Measurements from ENCODE around the gene RPUSD3.
"Not testable (repeated sequence)": the region's sequence is repeated elsewhere in the genome, so short reads cannot be mapped to it uniquely, and the experiment has no call there.

RPUSD3 gene

GRCh38 chr3:9864200-9864927 is 20.6 kb upstream of the RPUSD3 start:
- no peak for FAIRE-seq

DNA sequence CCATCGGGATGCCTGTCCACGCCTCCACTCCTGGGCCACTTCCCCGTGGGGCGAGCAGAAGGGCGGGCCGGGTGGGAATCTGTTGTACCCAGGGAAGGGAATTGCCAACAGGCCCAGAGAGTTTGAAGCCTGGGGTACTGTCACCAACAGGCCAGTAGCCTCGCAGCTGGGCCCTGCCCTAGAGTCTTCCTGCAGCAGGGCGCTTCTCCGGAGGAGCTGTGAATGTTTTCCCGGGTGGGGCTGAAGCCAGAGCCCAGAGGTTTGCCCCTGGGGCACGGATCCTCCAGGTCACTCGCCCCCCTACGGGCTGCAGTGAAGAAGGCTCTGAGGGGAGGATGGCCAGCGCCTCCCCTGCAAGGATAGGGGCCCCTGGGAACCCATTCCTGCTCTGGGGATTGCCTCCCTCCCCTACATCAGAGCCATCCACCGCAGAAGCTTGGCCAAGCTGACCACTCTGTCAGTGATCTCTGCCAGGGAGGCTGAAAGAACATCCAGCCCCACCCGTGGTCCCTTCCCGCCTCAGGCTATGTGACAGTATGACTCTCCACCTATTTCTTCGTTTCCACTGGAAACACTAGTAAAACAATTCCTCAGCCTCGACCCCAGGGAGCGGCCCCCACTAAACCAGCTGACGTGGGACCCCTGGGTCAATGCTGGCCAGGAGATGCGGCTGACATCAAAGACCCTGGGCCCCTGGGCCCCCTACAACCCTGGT is 19.4 kb upstream of the RPUSD3 start:
- no peak for FAIRE-seq

DNA sequence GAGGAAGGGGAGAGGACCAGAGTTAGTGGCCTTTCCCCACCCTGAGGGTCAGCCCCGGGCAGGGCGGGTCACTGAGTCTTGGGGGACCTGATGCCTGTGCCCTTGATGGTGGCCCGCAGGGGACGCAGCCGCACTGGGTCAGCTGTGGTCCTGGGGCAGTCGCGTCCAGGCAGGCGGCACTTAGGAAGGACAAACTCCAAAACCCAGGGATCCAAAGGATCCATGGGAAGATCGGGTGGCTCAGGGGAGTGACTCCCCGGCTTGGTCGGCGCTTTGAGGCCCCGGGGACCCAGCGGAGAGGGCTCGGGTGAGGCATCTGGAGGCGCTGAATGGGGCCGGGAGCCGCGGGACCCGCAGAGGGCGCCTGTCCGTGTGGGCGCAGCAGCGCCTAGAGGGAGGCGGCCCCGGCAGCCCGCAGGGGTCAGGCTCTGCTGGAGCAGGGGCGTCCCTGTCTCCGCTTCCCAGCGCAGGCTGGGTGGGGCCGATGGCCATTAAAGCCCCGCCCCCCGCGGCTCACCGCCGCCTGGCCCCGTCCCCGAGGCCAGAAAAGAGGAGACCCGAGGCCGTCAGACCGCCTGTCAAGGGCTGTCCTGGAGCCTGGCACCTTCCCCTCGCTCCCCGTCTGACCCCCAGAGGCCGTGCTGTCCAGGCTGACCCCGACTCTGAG is 18.7 kb upstream of the RPUSD3 start:
- no peak for FAIRE-seq

DNA sequence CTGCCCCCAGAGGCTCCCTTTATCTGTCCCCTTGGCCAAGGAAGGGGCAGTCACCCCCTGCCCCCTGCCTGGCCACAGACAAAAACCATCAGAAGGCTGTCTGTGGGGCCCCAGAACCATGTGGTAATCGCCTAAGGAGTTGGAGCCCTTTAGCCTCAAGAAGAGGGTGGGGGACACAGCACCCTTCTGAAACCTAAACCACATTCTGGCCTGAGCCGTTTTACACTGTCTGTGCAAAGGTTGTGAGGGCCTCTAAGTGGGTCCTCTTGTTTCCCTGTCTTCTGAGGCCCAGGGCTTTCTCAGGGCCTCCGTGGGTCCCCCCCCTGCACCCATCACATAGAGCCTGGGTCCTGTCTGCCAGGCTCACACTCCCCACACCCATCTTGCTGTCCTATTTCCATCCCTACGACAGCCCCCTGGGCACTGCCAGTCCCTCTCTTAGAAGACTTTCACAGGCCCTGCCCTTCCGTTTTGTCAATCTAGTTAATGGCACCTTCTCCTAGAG is 17.9 kb upstream of the RPUSD3 start:
- no peak for FAIRE-seq

DNA sequence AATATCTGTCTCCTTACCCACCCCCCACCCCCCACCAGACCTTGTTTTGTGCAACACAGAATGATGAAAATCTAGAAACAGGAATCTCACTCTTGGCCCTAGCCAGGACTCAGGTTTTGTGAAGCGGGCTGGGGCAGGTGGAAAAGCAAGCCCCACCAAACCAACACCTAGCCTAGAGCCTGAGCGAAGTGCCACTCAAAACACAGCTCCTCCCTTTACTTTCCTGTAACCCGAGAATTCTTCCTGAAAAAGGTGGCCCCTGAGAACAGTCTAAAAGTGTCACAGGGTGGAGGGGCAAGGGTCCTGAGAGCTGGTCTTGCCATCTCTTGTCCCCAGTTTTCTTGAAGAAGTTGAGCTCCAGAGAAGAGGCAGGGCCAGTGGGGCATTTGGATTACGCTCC is 17.4 kb upstream of the RPUSD3 start:
- no peak for FAIRE-seq

DNA sequence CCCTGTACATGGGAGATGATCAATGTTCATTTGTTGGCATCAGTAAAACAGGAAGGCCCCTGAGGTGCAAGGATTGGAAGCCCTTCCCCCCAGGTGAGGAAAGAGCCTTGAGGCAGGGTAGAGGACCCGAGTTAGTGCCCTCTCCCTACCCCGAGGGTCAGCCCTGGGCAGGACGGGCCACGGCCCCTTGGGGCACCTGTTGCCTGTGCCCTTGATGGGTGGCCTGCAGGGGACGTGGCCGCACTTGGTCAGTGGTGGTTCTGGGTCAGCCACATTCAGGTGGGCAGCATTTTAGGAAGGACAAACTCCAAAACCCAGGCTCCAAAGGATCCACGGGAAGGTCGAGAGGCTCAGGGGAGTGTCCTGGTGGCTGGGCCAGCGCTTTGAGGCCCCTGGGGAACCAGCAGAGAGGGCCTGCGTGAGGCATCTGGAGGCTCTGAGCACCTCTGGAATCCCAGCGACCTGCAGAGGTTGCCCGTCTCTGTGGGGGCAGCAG is 15.8 kb upstream of the RPUSD3 start:
- FAIRE-seq: no peak

DNA sequence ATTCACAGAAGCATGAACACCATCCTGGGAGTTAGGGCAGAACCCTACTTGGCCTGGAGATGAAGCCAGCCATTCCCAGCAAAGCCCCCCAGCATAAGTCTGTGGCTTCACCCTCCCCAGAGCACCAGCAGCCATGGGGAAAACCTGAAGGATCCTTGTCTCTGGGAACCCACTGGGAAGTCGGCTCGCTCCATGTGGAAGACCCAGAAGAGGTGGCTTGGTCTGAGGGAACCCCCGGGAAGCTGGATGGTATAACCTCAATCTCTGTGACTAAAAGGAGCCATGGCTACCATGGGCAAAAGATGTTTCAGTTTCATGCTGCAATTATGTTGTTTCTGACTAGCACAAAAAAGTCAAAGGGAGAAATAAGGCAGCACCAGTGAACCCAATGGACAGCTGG is 11.8 kb upstream of the RPUSD3 start:
- no peak for FAIRE-seq

GRCh38 chr3:9854291-9854940 is 10.6 kb upstream of the RPUSD3 start:
- FAIRE-seq: not testable (repeated sequence)

DNA sequence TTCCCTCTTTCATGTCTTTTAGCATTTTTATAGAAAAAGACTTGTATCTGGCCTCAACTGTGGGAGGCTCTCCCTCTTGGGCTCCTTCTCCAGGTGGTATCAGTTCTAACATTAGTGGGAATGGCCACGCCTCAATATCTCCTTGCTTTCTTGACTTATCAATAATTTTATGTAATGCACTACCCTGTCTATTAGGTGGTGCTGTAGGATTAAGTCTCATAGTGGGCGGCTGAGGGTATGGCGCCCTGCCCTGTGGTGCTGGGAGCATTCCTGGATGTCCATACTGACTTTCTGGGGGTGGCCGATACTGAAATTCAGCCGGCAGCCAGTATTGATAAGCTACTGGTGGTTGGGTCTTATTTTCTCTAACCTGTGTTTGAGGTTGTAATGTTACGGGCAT is 8.7 kb upstream of the RPUSD3 start:
- FAIRE-seq: no peak

DNA sequence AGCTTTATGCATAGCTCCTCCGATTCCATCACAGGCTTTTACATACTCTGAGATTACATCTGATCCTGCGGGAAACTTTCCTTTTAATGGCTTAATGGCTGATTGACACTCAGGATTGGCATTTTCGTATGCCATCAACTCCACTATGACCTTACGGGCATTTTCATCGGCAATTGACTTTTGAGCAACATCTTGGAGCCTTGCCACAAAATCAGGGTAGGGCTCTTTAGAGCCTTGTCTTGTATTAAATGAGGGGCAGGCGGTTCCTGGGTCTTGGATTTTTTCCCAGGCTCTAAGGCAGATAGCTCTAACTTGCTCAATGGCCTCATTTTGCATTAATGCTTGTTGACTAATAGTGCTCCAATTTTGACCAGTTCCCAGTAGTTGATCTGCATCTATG is 8.1 kb upstream of the RPUSD3 start:
- not testable (repeated sequence) for FAIRE-seq

DNA sequence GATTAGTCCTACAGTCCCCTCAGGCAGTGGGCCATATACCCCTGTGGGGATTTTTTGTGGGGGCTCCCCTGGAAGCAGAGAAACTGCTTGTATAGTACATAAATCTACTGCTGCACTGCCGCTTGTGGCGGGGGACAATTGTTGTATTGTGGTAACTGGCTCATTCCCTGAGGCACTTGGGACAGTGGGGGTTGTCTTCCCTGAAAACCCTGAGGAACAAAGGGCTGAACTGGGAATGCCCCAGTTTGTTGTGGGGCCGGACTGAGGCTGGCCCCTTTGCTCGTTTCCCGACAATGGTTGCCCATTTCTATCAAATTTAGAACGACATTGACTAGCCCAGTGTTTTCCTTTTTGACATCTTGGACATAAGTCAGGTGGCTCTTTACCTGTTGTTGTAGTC is 7.6 kb upstream of the RPUSD3 start:
- not testable (repeated sequence) for FAIRE-seq

- peak; percentile 50 for FAIRE-seq
These were observed 5.1 kb upstream of the RPUSD3 start for GRCh38 chr3:9848860-9849259.

GRCh38 chr3:9847870-9848269 is 4.1 kb upstream of the RPUSD3 start:
- not testable (repeated sequence) for FAIRE-seq

- FAIRE-seq: no peak
These were observed 3.2 kb upstream of the RPUSD3 start for GRCh38 chr3:9846931-9847488.

- no peak for FAIRE-seq
These were observed 2.4 kb upstream of the RPUSD3 start for GRCh38 chr3:9846231-9846630.

DNA sequence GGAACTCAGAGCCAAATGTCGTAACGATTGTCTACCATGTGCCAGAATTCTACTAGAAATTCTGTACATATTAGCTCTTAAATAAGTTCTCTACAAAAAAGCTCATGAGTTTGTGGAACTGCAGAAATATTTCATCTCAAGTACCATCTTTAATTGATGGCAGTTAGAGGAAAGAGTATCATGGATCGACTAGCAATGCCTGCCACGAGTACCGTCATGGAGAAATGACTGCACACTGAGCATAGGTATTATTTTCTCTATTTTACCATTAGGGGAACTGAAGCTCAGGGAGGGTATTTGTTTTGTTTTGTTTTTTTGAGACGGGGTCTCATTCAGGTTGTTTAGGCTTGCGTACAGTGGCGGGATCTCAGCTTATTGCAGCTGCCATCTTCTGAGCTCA is 2.8 kb downstream of the RPUSD3 start:
- no peak for FAIRE-seq

GRCh38 chr3:9838856-9839255 is 5.0 kb downstream of the RPUSD3 start:
- no peak for FAIRE-seq

DNA sequence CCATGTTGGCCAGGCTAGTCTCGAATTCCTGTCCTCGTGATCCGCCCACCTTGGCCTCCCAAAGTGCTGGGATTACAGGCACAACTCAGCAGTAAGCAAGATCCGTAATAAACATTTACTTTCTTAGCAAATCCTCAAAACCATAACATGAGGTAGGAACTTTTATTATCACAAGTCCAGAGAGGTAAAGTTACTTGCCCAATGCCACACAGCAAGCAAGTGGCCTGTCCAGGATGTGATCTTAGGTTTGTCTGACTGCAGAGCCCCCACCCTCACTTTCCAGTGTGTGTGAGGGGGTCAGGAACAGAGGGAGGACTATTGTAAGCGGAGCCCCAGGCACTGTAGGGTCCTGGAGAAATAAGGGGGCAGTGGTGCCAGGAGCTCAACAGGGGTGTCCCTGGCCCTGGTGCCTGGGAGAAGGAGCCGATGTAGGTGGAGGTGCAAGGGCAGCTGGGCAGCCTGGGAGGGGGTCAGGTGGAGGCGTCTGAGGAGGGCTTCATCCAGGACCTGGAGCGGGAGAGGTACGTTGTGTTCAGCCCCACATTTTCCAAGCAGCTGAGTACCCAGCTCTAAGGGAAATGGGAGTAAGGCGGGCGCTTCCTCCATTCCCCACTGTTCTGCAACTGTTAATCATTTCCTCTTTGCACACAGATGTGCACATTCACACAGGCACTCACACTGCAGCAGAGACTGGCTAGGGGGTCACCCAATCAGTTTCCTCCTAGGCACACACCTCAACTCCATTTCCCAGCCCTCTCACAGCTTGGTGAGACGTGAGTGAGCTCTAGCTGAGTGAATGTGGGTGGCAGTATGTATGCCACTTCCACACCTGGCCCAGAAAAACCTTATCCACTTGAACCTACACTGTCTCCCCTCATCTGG is 5.9 kb downstream of the RPUSD3 start:
- FAIRE-seq: no peak

DNA sequence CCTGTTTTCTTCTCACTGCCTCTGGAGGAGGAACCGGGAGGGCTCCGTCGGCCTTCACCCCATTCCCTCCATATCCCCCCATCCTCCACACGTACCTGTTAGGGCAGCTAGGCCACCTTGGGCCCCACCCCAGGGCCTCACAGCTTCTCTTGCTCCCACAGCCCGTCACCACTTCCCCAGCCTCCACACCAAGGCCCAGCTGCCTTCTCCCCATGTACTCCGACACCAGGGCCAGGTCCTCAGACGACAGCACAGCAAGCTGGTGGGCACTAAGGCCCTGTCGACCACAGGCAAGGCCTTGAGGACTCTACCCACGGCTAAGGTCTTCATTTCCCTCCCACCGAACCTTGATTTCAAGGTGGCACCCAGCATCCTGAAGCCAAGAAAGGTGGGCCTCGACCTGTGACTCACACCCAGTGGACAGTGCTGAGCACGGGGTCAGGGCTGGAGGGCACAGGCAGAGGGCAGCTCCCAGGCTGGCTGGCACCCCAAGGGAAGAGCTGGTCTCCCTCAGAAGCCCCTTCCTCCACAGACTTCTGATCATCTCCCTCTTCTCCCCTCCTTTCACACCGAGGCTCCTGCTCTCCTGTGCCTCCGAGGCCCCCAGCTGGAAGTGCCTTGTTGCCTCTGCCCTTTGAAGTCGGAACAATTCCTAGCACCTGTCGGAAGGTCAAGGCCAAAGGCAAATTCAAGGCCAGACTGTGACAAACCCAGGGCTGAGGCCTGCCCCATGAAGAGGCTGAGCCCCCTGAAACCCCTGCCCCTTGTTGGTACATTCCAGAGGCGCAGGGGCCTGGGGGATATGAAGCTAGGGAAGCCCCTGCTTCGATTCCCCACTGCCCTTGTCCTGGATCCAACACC is 9.1 kb downstream of the RPUSD3 start:
- FAIRE-seq: no peak

GRCh38 chr3:9833078-9833477 is 10.7 kb downstream of the RPUSD3 start:
- FAIRE-seq: no peak

DNA sequence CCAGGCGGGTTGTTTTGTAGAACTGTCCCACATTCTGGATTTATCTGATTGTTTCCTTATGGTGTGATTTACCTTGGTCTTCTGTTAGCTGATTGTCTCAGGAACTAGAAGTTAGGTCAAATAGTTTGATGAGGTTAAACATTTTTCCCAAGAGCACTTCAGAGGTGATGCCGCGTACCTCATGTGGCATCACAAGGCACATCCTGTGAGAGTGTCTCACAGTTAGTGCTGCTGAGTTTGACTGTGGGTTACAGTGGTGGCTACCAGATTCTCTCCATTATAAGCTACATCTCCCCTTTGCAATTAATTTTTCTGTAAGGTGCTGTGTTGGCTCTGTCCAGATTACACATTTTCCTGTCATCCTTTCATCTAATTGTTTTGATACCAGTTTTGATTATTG is 12.6 kb downstream of the RPUSD3 start:
- no peak for FAIRE-seq

Measured in G401.6 (cell line).